Gastrocnemius medialis (tissue), 4 donors: ENCODE measurements around the gene PLEKHM2.

ENCODE experiments used
- POLR2A ChIP-seq, 2 donors: fragments of 450-650 bp; IDR thresholded peaks; one replicate each; pipeline ENCODE4 v1.6.1; 2017; ENCODE audit warnings: antibody characterized with exemption in 2 of 2, mild to moderate bottlenecking in 2 of 2, moderate library complexity in 2 of 2
- TF ChIP-seq, protein P1 (sequence below), 5 experiments: fragments of 450-650 bp in 3 of 5; fragments of 200-600 bp in 2 of 5; sonication (generic) in 2 of 5; IDR thresholded peaks in 4 of 5; conservative IDR thresholded peaks in 1 of 5; 1 replicate in 4 of 5; 2 replicates in 1 of 5; pipeline ENCODE4 v1.5.1; 2016 to 2019; ENCODE audit warnings: antibody characterized with exemption in 5 of 5, mild to moderate bottlenecking in 3 of 5, moderate library complexity in 3 of 5

DNA sequence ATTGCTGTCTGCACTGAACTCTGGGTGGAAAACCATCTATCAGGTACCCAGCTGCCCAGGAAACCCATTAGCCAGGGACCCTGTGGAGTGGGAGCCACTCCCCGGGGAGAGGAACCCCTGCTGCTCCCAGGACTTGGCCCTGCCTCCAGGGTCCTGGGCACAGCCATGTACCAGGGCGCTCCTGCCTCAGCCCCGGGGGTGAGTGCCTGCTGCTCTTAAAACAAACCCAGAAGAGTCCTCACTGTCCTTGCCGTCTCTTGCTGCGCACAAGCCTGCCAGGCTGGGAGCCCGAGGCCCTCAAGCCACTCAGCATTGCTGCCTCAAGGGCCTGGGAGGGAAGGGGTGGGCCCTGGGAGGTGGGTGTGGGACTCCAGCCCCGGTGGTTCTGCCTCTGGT is 48.6 kb downstream of the PLEKHM2 start:
- TF ChIP-seq, protein P1, sequence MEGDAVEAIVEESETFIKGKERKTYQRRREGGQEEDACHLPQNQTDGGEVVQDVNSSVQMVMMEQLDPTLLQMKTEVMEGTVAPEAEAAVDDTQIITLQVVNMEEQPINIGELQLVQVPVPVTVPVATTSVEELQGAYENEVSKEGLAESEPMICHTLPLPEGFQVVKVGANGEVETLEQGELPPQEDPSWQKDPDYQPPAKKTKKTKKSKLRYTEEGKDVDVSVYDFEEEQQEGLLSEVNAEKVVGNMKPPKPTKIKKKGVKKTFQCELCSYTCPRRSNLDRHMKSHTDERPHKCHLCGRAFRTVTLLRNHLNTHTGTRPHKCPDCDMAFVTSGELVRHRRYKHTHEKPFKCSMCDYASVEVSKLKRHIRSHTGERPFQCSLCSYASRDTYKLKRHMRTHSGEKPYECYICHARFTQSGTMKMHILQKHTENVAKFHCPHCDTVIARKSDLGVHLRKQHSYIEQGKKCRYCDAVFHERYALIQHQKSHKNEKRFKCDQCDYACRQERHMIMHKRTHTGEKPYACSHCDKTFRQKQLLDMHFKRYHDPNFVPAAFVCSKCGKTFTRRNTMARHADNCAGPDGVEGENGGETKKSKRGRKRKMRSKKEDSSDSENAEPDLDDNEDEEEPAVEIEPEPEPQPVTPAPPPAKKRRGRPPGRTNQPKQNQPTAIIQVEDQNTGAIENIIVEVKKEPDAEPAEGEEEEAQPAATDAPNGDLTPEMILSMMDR (IDR thresholded peaks at IDR 0.05 in 4 of 5, conservative IDR thresholded peaks at IDR 0.05 in 1 of 5): no peak
- TF ChIP-seq POLR2A (IDR thresholded peaks at IDR 0.05): no peak
